ENCODE data around the gene NLGN2. TPM values are rescaled to one million over a fixed set of nuclear protein-coding genes. Genes with fewer than 3 reads are reported as not detected.

The NLGN2 gene
- total and polyA plus RNA-seq, 7 donors: 2.8 to 11.5 (median 6.5) TPM

DNA sequence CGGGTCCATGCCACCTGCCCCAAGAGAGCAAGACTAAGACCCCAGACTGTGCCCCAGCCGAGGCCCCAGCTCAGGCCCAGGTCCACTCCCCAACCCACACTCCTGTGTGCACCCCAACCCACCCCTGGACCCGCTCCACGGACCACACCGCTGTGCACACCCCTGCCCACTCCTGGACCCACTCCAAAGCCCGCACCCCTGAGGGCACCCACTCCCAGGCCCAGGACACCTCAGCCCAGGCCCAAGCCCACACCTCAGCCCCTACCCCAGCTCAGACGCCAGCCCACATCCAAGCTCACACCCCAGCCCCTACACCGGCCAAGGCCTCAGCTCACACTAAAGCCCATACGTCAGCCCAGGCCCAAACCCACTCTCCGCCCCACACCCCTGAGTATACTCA lies 22.1 kb downstream of the NLGN2 start:
- no peaks in the 10 kb centered on the region for H3K36me3 ChIP-seq (ENCODE audit: insufficient read depth in 1 of 2, low read depth in 1 of 2)
- ATAC-seq (no peak), DNase-seq (no peak)
- TF ChIP-seq, protein P1, sequence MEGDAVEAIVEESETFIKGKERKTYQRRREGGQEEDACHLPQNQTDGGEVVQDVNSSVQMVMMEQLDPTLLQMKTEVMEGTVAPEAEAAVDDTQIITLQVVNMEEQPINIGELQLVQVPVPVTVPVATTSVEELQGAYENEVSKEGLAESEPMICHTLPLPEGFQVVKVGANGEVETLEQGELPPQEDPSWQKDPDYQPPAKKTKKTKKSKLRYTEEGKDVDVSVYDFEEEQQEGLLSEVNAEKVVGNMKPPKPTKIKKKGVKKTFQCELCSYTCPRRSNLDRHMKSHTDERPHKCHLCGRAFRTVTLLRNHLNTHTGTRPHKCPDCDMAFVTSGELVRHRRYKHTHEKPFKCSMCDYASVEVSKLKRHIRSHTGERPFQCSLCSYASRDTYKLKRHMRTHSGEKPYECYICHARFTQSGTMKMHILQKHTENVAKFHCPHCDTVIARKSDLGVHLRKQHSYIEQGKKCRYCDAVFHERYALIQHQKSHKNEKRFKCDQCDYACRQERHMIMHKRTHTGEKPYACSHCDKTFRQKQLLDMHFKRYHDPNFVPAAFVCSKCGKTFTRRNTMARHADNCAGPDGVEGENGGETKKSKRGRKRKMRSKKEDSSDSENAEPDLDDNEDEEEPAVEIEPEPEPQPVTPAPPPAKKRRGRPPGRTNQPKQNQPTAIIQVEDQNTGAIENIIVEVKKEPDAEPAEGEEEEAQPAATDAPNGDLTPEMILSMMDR (IDR thresholded peaks at IDR 0.05): no peak
- no peaks in the 10 kb centered on the region for H3K9me3 ChIP-seq
- no peak overlapping the region for H3K4me3 ChIP-seq
- intact Hi-C loops (cut with DNase I): loop anchor here (5.0 to 10.0 kb wide), 2 partner anchors 62 to 255 kb away; partner anchors contain the start of genes TP53 (in 1 of the 2) and WRAP53 (in 1 of the 2)
- H3K27ac ChIP-seq: no peak overlapping the region
- no peaks in the 10 kb centered on the region for H3K4me1 ChIP-seq
- WGBS, 3 donors: 89 to 92% (median 90%) methylated on average over 9 to 10 of the region's 10 CpGs
- no peaks in the 10 kb centered on the region for H3K27me3 ChIP-seq (ENCODE audit: insufficient read depth in 3 of 3, low read length in 2 of 3)

DNA sequence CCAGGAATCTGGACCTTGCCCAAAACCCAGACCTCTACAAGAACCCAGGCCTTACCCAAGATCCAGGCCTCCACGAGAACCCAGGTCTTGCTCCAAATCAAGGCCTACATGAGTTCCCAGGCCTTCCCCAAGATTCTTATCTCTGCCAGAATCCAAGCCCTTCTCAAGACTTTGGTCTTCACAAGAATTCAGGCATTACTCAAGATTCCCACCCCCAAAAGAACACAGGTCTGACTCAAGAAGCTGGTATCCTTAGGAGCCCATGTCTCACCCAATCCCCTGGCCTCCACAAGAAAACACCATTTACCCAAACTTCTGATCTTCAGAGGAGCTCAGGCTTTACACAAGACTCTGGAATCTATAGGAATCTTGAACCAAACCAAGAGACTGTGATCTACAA lies 23.6 kb downstream of the NLGN2 start:
- Histone ChIP-seq H3K36me3 (ENCODE audit: insufficient read depth in 1 of 2, low read depth in 1 of 2) (no peaks in the 10 kb centered on the region), H3K9me3 (no peaks in the 10 kb centered on the region), H3K27me3 (ENCODE audit: insufficient read depth in 3 of 3, low read length in 2 of 3) (no peaks in the 10 kb centered on the region), H3K4me3 (no peak overlapping the region), H3K27ac (no peak overlapping the region), H3K4me1 (peaks cover 10% of the 10 kb centered on the region)
- TF ChIP-seq, protein P1 (IDR thresholded peaks at IDR 0.05): no peak
- 86 to 88% (median 88%) methylated on average over 1 of the region's 1 CpG for WGBS, 3 donors
- ATAC-seq: no peak
- DNase-seq: no peak
- intact Hi-C loops (cut with DNase I): loop anchor here (5.0 to 10.0 kb wide), 2 partner anchors 64 to 254 kb away; partner anchors contain the start of genes TP53 (in 1 of the 2) and WRAP53 (in 1 of the 2)

DNA sequence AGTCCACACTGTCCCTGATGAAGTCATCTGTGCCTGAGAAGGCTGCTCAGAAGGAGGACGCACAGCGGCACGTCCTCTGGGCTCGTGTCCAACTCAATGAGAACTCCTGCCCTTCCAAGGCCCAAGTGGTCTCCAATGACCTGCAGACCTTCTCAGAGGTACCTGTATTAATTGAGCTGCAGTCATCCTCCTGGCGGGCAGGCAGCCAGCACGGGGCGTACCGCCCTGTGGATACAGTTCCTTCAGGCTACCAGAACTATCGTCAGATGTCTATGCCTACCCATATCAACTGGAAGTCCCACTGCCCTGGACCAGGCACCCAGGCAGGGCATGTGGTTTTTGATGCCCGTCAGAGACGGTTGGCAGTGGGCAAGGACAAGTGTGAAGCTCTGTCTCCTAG lies 24.7 kb downstream of the NLGN2 start:
- Histone ChIP-seq H3K9me3 (no peaks in the 10 kb centered on the region), H3K27ac (no peak overlapping the region), H3K36me3 (ENCODE audit: insufficient read depth in 1 of 2, low read depth in 1 of 2) (no peaks in the 10 kb centered on the region), H3K27me3 (ENCODE audit: insufficient read depth in 3 of 3, low read length in 2 of 3) (no peaks in the 10 kb centered on the region), H3K4me1 (peaks cover 17% of the 10 kb centered on the region), H3K4me3 (no peak overlapping the region)
- ATAC-seq (no peak), DNase-seq (no peak)
- intact Hi-C loops (cut with DNase I): loop anchor here (5.0 to 10.0 kb wide), 2 partner anchors 65 to 253 kb away; partner anchors contain the start of genes TP53 (in 1 of the 2) and WRAP53 (in 1 of the 2)
- 88 to 93% (median 89%) methylated on average over 11 of the region's 11 CpGs for WGBS, 3 donors
- TF ChIP-seq, protein P1 (IDR thresholded peaks at IDR 0.05): no peak

DNA sequence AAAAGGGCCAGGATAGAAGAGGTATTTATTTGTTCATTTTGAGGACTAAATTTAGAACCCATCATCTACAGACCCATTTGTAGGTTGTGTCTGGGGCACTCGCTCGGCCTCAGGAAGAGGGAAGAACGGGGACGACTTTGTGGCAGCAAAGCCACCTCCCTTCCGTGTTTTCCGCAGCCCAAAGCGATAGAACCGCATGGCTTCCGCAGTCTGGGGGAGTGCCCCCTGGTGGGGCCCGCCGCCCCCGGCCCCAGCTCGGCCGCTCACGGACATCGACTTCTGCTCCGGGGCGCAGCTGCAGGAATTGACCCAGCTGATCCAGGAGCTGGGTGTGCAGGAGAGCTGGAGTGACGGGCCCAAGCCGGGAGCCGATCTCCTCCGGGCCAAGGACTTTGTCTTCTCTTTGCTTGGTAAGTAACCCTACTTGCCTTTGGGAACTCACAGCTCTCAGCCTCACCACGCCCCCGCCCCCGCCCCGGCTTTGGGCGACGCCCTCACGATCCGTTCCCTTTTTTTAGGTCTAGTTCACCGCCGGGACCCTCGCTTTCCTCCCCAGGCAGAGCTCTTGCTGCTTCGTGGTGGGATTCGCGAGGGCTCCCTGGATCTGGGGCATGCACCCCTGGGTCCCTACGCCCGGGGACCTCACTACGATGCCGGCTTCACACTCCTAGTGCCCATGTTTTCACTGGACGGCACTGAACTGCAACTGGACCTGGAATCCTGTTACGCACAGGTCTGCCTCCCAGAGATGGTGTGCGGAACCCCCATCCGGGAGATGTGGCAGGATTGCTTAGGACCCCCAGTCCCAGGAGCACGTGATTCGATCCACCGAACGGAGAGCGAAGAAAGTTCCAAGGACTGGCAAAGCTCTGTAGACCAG lies 28.3 kb downstream of the NLGN2 start:
- intact Hi-C loops (cut with DNase I): loop anchor here (2.0 to 10.0 kb wide), 4 partner anchors 31 to 249 kb away; partner anchors contain the start of genes KCTD11 (in 1 of the 2), SENP3 (in 1 of the 2), TMEM256 (in 1 of the 2) and TP53 (in 1 of the 2)
- 10 to 11% (median 11%) methylated on average over 47 to 49 of the region's 49 CpGs for WGBS, 3 donors
- ATAC-seq (peak in 2 of 4 donors; percentile 4), DNase-seq (peak; percentile 52 to 70)
- H3K9me3 ChIP-seq: no peaks in the 10 kb centered on the region
- peak overlapping the region; percentile 72 for H3K4me3 ChIP-seq
- peaks cover 38% of the 10 kb centered on the region for H3K4me1 ChIP-seq
- H3K36me3 ChIP-seq (ENCODE audit: insufficient read depth in 1 of 2, low read depth in 1 of 2): no peaks in the 10 kb centered on the region
- TF ChIP-seq, protein P1 (IDR thresholded peaks at IDR 0.05): no peak
- H3K27me3 ChIP-seq (ENCODE audit: insufficient read depth in 3 of 3, low read length in 2 of 3): no peaks in the 10 kb centered on the region
- peak overlapping the region; percentile 100 for H3K27ac ChIP-seq
